Prostate gland (tissue), 2 donors: ENCODE measurements around the gene ASB8. TPM values are rescaled to one million over a fixed set of nuclear protein-coding genes. Genes with fewer than 3 reads are reported as not detected.

Source experiments
- DNase-seq: peaks from one replicate; pipeline ENCODE4 v3.0.0-alpha.2; 2019; ENCODE audit warnings: low spot score
- H3K27ac ChIP-seq, 2 donors: fragments of 200-600 bp; sonication (generic); 2 replicates each; pipeline ENCODE4 v1.5.1; 2017 to 2019
- H3K27me3 ChIP-seq: fragments of 200-600 bp; sonication (generic); replicated peaks from 2 replicates; pipeline ENCODE4 v1.5.1; 2019; ENCODE audit not compliant: insufficient read depth
- H3K36me3 ChIP-seq, 2 donors: fragments of 200-600 bp; sonication (generic); 1 replicate in 1 of 2; 2 replicates in 1 of 2; pipeline versions ENCODE4 v1.5.1 to v1.8.1; 2017 to 2019
- H3K4me1 ChIP-seq: fragments of 200-600 bp; sonication (generic); replicated peaks from 2 replicates; pipeline ENCODE4 v1.5.1; 2019
- H3K4me3 ChIP-seq, 2 donors: fragments of 200-600 bp; sonication (generic); 2 replicates each; pipeline ENCODE4 v1.5.1; 2017 to 2019
- H3K9me3 ChIP-seq: fragments of 200-600 bp; sonication (generic); 2 replicates; pipeline ENCODE4 v1.5.1; 2017
- CTCF ChIP-seq, 4 experiments: fragments of 200-600 bp in 2 of 4; fragments of 450-650 bp in 2 of 4; sonication (generic) in 2 of 4; IDR thresholded peaks; 1 replicate in 3 of 4; 2 replicates in 1 of 4; pipeline ENCODE4 v1.5.1; 2016 to 2019; ENCODE audit warnings: antibody characterized with exemption in 4 of 4, mild to moderate bottlenecking in 2 of 4, moderate library complexity in 2 of 4
- POLR2A ChIP-seq: fragments of 450-650 bp; IDR thresholded peaks from one replicate; pipeline ENCODE4 v1.6.1; 2016; ENCODE audit warnings: antibody characterized with exemption, mild to moderate bottlenecking
- POLR2AphosphoS5 ChIP-seq: sonication (generic); formaldehyde crosslinking; IDR thresholded peaks from one replicate; pipeline ENCODE4 v1.6.1; 2017; ENCODE audit warnings: antibody characterized with exemption
- WGBS: methylation state at CpG from one replicate; pipeline ENCODE4 v1.1.5; 2018; 5-methylcytosine and 5-hydroxymethylcytosine counted together
- intact Hi-C: fragments of 100-400 bp; cut with DNase I; formaldehyde crosslinking; loops from one replicate; pipeline ENCODE4 v1.14.2; 2022
- total RNA-seq, 2 donors: library from RNA; depleted of rRNA; stranded (reverse); fragments of >200 nt; gene quantifications; one replicate each; pipeline ENCODE4 v1.1.0, GENCODE V29; 2016

The ASB8 gene
- total RNA-seq, 2 donors from 2014 or later, result 38.8 to 43.2 TPM

- intact Hi-C loops, result no loop called here
- Histone ChIP-seq H3K27ac (no peak overlapping the region), H3K36me3 (no peaks in the 10 kb centered on the region)
Measured at GRCh38 chr12:48201091-48201490, 43.8 kb upstream of the ASB8 start.

GRCh38 chr12:48199774-48200221 is 42.5 kb upstream of the ASB8 start:
- TF ChIP-seq POLR2AphosphoS5 (peak; percentile 69), CTCF (IDR thresholded peaks at IDR 0.05) (no peak)
- WGBS, result 13% methylated on average over 3 of the region's 3 CpGs
- no peaks in the 10 kb centered on the region for H3K4me1 ChIP-seq
- peak overlapping the region; percentile 87 to 92 for H3K27ac ChIP-seq
- intact Hi-C loops, result loop anchor here (5.0 kb wide), 1 partner anchor 153 kb away; the partner anchor contains the start of gene ZNF641
- H3K4me3 ChIP-seq, result no peak overlapping the region
- peak; percentile 54 for DNase-seq
- no peaks in the 10 kb centered on the region for H3K27me3 ChIP-seq
- H3K9me3 ChIP-seq, result no peaks in the 10 kb centered on the region
- no peaks in the 10 kb centered on the region for H3K36me3 ChIP-seq

More at GRCh38 chr12:48201091-48201490, 43.8 kb upstream of the ASB8 start:
- Histone ChIP-seq H3K4me1 (no peaks in the 10 kb centered on the region), H3K9me3 (no peaks in the 10 kb centered on the region), H3K27me3 (no peaks in the 10 kb centered on the region), H3K4me3 (no peak overlapping the region)
- WGBS, result 85% methylated on average over 3 of the region's 3 CpGs
- DNase-seq, result no peak
- TF ChIP-seq CTCF (IDR thresholded peaks at IDR 0.05), result no peak
- no peak for TF ChIP-seq POLR2AphosphoS5
- no peak for TF ChIP-seq POLR2A

- Histone ChIP-seq H3K36me3 (no peaks in the 10 kb centered on the region), H3K4me3 (peak overlapping the region; percentile 55 to 60), H3K27me3 (no peaks in the 10 kb centered on the region), H3K9me3 (no peaks in the 10 kb centered on the region), H3K4me1 (no peaks in the 10 kb centered on the region), H3K27ac (peak overlapping the region; percentile 87 to 92)
- no peak for DNase-seq
- TF ChIP-seq POLR2A (no peak), POLR2AphosphoS5 (no peak), CTCF (IDR thresholded peaks at IDR 0.05) (no peak)
- intact Hi-C loops, result loop anchor here (5.0 kb wide), 1 partner anchor 153 kb away; the partner anchor contains the start of gene ZNF641
- WGBS, result 50% methylated on average over 10 of the region's 10 CpGs
Measured at GRCh38 chr12:48198985-48199384, 41.7 kb upstream of the ASB8 start.

GRCh38 chr12:48198672-48198971 is 41.3 kb upstream of the ASB8 start:
- Histone ChIP-seq H3K4me3 (peak overlapping the region; percentile 55 to 60), H3K36me3 (no peaks in the 10 kb centered on the region), H3K9me3 (no peaks in the 10 kb centered on the region), H3K4me1 (no peaks in the 10 kb centered on the region), H3K27ac (peak overlapping the region; percentile 87 to 92), H3K27me3 (no peaks in the 10 kb centered on the region)
- WGBS, result 8% methylated on average over 26 of the region's 26 CpGs
- intact Hi-C loops, result loop anchor here (5.0 kb wide), 1 partner anchor 154 kb away; the partner anchor contains the start of gene ZNF641
- TF ChIP-seq POLR2A (no peak), POLR2AphosphoS5 (no peak), CTCF (IDR thresholded peaks at IDR 0.05) (no peak)
- no peak for DNase-seq

- TF ChIP-seq CTCF (IDR thresholded peaks at IDR 0.05), result peak in 1 of 4 experiments; percentile 20
- TF ChIP-seq POLR2A, result peak; percentile 94
- peak; percentile 98 for TF ChIP-seq POLR2AphosphoS5
- intact Hi-C loops, result loop anchor here (5.0 kb wide), 1 partner anchor 154 kb away; the partner anchor contains the start of gene ZNF641
- WGBS, result 0% methylated on average over 26 of the region's 39 CpGs
- Histone ChIP-seq H3K4me3 (peak overlapping the region; percentile 55 to 60), H3K4me1 (no peaks in the 10 kb centered on the region), H3K27ac (peak overlapping the region; percentile 87 to 92), H3K9me3 (no peaks in the 10 kb centered on the region), H3K27me3 (no peaks in the 10 kb centered on the region), H3K36me3 (no peaks in the 10 kb centered on the region)
- peak; percentile 96 for DNase-seq
Measured at GRCh38 chr12:48197971-48198671, 40.8 kb upstream of the ASB8 start.
